Mucosa of rectum (tissue), 2 donors: ENCODE data around the gene PSME2.
A peak's percentile ranks its signal among the peaks of the same experiment; 100 is the strongest.

Source experiments
- H3K27ac ChIP-seq, 2 donors: one replicate each; pipeline ENCODE4 v1.7.0; 2013; ENCODE audit warnings: inconsistent platforms in 2 of 2, low read depth in 2 of 2, low read length in 2 of 2
- H3K27me3 ChIP-seq, 2 donors: one replicate each; pipeline ENCODE4 v1.7.0; 2013; ENCODE audit warnings: low read length in 2 of 2; ENCODE audit not compliant: control insufficient read depth in 2 of 2, insufficient read depth in 2 of 2
- H3K36me3 ChIP-seq, 2 donors: one replicate each; pipeline ENCODE4 v1.7.0; 2013; ENCODE audit warnings: low read length in 2 of 2; ENCODE audit not compliant: control insufficient read depth in 2 of 2, insufficient read depth in 2 of 2
- H3K4me1 ChIP-seq, 2 donors: one replicate each; pipeline ENCODE4 v1.7.0; 2013; ENCODE audit warnings: low read length in 2 of 2, mild to moderate bottlenecking in 1 of 2; ENCODE audit not compliant: control insufficient read depth in 2 of 2, insufficient read depth in 2 of 2
- H3K4me3 ChIP-seq, 2 donors: one replicate each; pipeline ENCODE4 v1.7.0; 2013; ENCODE audit warnings: low read length in 2 of 2
- H3K9ac ChIP-seq, 2 donors: one replicate each; pipeline ENCODE4 v1.7.0; 2013; ENCODE audit warnings: low read length in 2 of 2, low read depth in 1 of 2, mild to moderate bottlenecking in 1 of 2
- H3K9me3 ChIP-seq, 2 donors: one replicate each; pipeline ENCODE4 v1.7.0; 2013; ENCODE audit warnings: low read length in 2 of 2; ENCODE audit not compliant: control insufficient read depth in 2 of 2
- donor health status: healthy.
- donor health status: Normal muscosa, but diverticular disease.

PSME2 gene, protein sequence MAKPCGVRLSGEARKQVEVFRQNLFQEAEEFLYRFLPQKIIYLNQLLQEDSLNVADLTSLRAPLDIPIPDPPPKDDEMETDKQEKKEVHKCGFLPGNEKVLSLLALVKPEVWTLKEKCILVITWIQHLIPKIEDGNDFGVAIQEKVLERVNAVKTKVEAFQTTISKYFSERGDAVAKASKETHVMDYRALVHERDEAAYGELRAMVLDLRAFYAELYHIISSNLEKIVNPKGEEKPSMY

GRCh38 chr14:24146453-24146977 lies at the start of gene PSME2:
Gene PSME2, minus strand, starts transcription at chr14:24146610. Its CDS starts 29 bp downstream, at chr14:24146581.
- peak within 1 kb of the TSS; percentile 94 to 97 for H3K27ac ChIP-seq
- no peaks in the 10 kb centered on the region for H3K27me3 ChIP-seq
- peak within 1 kb of the TSS; percentile 82 to 93 for H3K9ac ChIP-seq
- H3K9me3 ChIP-seq: no peaks in the 10 kb centered on the region
- H3K4me3 ChIP-seq: peak within 1 kb of the TSS; percentile 79 to 99
- H3K4me1 ChIP-seq: peaks cover 34 to 35% of the 10 kb centered on the region in 2 donors
- peaks cover 38 to 43% of the 10 kb centered on the region in 2 donors for H3K36me3 ChIP-seq

DNA sequence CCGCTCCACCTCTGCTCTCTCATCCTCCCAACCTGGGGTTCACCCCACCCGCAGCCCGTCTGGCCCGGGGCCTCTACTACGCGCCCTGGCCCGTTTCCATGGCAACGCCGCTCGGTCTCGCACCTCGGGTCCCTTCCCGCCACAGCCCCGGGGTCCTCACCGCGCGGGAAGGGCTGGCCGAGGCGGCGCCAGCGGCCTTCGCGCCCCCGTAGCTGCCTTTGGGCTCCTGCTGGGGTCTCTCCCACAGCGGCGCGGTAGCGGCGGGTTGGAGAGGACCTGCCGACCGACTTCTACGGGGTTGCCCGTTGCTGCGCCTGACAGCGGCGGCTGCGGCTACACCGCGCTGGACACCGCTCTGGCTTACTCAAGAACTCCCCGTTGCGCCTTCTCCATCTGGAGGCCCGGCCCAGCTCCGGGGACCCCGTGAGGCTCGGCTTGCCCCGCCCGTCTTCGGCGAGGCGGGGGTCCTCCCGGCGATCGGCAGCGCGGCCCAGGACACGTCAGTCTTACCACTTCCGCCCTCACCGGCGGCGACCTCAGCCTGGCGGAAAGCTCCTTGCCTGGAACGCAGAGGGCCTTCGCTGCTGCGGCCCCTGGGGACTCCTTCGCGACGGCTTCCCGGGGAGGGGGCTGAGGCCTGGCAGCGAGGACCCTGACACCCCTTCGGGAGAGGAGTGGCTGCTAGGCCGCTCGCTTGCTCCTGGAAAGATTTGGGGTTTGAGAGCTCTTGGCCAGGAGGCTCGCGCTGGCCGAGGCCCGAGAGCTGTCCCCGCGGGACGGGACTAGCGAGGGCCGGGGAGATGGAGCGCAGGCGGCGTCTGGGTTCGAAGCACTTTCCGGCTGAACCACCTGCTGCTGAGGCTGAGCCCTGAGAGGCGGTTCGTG lies 49.0 kb upstream of the PSME2 start, which contains the start of gene TM9SF1:
Gene TM9SF1 (minus strand): TSS at position 256 of the 885 bp plus-strand sequence. CDS start 422 bp downstream, outside the sequence.
- peaks cover 19 to 31% of the 10 kb centered on the region in 2 donors for H3K4me1 ChIP-seq
- H3K9ac ChIP-seq: peak within 1 kb of the TSS; percentile 83 to 99
- H3K27me3 ChIP-seq: no peaks in the 10 kb centered on the region
- peaks cover 14 to 25% of the 10 kb centered on the region in 2 donors for H3K36me3 ChIP-seq
- H3K4me3 ChIP-seq: peak within 1 kb of the TSS; percentile 87 to 93
- peak within 1 kb of the TSS; percentile 96 to 97 for H3K27ac ChIP-seq
- no peaks in the 10 kb centered on the region for H3K9me3 ChIP-seq

DNA sequence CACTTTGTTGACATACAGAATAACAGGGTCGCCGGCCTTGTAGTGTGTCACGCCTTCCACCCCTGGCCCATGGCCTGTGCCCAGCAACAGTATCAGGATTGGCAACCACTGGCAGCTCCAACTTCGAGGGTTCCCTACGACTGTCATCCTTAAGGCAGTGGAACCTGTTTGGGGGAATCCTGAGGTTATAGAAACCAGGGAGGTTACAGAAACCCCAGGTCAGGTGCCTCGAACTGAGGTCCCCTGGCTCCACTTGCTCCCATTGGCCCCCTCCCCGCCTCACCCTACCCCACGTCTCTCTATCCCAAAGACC lies 48.4 kb upstream of the PSME2 start:
- Histone ChIP-seq H3K36me3 (peaks cover 16 to 24% of the 10 kb centered on the region in 2 donors), H3K4me3 (peak overlapping the region; percentile 87 to 93), H3K9ac (peak overlapping the region; percentile 83 to 99), H3K9me3 (no peaks in the 10 kb centered on the region), H3K27ac (peak overlapping the region; percentile 96 to 97), H3K27me3 (no peaks in the 10 kb centered on the region), H3K4me1 (peaks cover 19 to 31% of the 10 kb centered on the region in 2 donors)

DNA sequence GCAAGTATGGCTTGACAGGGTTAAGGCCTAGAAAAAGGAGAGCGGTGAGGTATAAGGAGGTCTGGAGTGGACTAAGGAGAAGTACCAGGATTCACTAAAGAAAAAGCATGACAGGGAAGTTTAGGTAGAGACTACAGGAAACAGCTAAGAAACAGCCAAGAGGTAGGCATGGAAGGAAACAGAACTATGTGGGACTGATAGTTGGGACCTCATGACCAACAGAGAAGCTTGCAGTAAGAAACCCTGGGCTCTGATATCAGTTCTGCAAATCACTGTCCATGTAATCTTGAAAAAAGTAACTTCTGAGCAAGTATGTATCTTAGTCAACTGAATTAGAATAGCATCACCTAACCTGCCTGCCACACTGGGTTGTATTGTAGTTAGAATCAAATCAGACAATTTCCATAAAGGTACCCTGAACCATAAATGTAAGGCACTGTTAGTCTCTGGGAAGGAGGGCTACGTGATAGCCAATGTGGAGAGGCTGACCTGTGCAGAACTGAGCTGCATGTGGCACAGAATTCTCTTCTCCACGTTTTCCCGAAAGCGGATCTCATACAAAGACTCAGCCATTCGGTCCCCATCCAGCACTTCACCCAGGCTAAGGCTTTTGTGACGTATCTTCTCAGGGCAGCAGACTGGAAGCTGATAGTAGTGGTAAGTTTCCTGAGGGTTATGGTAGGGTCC lies 47.9 kb upstream of the PSME2 start:
- H3K4me1 ChIP-seq: peaks cover 19 to 31% of the 10 kb centered on the region in 2 donors
- H3K4me3 ChIP-seq: peak overlapping the region; percentile 87 to 93
- no peaks in the 10 kb centered on the region for H3K27me3 ChIP-seq
- peaks cover 19 to 22% of the 10 kb centered on the region in 2 donors for H3K36me3 ChIP-seq
- H3K27ac ChIP-seq: peak overlapping the region in 1 of 2 donors; percentile 97
- H3K9ac ChIP-seq: peak overlapping the region; percentile 83 to 99
- H3K9me3 ChIP-seq: no peaks in the 10 kb centered on the region

GRCh38 chr14:24192933-24193332 lies 46.5 kb upstream of the PSME2 start:
- Histone ChIP-seq H3K9ac (no peak overlapping the region), H3K9me3 (no peaks in the 10 kb centered on the region), H3K27me3 (no peaks in the 10 kb centered on the region), H3K27ac (no peak overlapping the region), H3K36me3 (peaks cover 19 to 22% of the 10 kb centered on the region in 2 donors), H3K4me3 (no peak overlapping the region), H3K4me1 (peaks cover 19 to 29% of the 10 kb centered on the region in 2 donors)

GRCh38 chr14:24190416-24190815 lies 44.0 kb upstream of the PSME2 start:
- Histone ChIP-seq H3K9me3 (no peaks in the 10 kb centered on the region), H3K9ac (no peak overlapping the region), H3K36me3 (peaks cover 25 to 37% of the 10 kb centered on the region in 2 donors), H3K27me3 (no peaks in the 10 kb centered on the region), H3K4me3 (no peak overlapping the region), H3K4me1 (peaks cover 19 to 20% of the 10 kb centered on the region in 2 donors), H3K27ac (no peak overlapping the region)

DNA sequence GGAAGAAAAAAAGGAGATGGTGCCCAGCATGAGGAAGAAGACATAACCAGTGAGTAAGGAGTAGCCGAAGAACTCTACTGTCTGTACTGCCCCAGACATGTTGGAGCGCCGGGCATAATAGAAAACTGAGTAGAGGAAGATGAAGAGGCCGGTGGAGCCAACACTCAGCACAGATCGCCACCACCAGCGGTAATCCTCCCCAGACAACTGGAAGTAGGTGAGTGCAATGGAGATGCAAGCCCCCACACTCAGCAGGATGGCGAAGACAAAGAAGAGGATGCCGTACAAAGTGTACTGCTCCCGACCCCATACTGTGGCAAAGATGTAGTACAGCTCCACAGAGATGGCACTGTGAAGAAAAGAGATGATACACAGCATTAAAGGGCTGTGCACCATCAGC lies 43.0 kb upstream of the PSME2 start:
- Histone ChIP-seq H3K4me1 (peaks cover 14% of the 10 kb centered on the region in 2 donors), H3K36me3 (peaks cover 28 to 47% of the 10 kb centered on the region in 2 donors), H3K9ac (no peak overlapping the region), H3K27me3 (no peaks in the 10 kb centered on the region), H3K27ac (no peak overlapping the region), H3K4me3 (no peak overlapping the region), H3K9me3 (no peaks in the 10 kb centered on the region)

GRCh38 chr14:24189059-24189375 lies 42.6 kb upstream of the PSME2 start:
- Histone ChIP-seq H3K4me1 (peaks cover 10% of the 10 kb centered on the region in 2 donors), H3K9me3 (no peaks in the 10 kb centered on the region), H3K9ac (no peak overlapping the region), H3K36me3 (peaks cover 32 to 51% of the 10 kb centered on the region in 2 donors), H3K4me3 (peak overlapping the region in 1 of 2 donors; percentile 76), H3K27ac (no peak overlapping the region), H3K27me3 (no peaks in the 10 kb centered on the region)

DNA sequence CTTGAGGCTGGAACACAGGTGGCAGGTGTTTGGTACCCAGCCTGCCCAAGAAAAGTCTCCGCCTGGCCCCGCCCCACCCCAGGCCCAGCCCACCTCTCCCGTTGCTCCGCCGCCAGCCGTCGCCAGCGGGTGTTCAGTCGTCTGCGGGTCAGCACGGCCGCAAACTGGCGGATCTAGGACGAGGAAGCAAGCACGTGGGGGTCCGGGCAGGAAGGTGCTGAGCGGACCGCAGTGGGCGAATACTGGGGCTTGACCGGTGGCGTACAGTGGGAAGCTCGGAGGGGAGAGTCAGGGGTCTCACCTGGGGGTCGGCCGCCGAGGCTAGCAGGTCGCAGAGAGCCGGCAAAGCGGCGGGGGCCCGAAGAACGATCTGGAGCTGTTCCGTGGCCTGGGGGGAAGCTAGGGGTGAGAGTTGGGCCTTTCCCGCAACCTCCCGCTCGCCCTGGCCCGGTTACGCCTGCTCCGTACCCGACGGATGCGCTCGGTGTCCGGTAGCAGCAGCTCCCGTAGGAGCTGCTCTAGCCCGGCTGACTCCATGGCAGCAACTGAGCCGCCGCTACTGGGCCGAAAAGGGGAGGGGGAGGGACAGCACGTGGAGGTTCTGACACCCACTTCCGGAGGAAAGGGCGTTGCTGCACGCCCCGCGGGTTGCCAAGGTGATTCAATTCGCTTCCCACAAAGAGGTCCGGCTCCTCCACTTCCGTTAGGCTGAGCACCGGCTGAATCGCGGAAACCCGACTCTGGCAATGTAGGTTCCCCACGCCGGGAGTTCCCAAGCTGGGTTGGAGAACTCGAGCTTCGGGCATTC lies 42.0 kb upstream of the PSME2 start, which contains the start of gene IPO4:
Gene IPO4 (minus strand): TSS at position 566 of the 808 bp plus-strand sequence. CDS start 29 bp downstream, at position 537.
- no peaks in the 10 kb centered on the region for H3K9me3 ChIP-seq
- peaks cover 34 to 55% of the 10 kb centered on the region in 2 donors for H3K36me3 ChIP-seq
- H3K4me1 ChIP-seq: peaks cover 9% of the 10 kb centered on the region in 2 donors
- no peaks in the 10 kb centered on the region for H3K27me3 ChIP-seq
- peak within 1 kb of the TSS; percentile 68 to 77 for H3K27ac ChIP-seq
- H3K4me3 ChIP-seq: peak within 1 kb of the TSS; percentile 76 to 80
- peak within 1 kb of the TSS; percentile 44 to 60 for H3K9ac ChIP-seq
